Measurements from ENCODE around the gene LRMDA.

LRMDA gene

GRCh38 chr10:76086761-76087639 is 655.6 kb downstream of the LRMDA start:
- DNase-seq (ENCODE audit: low read depth): no peak

- DNase-seq (ENCODE audit: low read depth): no peak
Measured at GRCh38 chr10:76088008-76088407, 656.6 kb downstream of the LRMDA start.

- no peak for DNase-seq (ENCODE audit: low read depth)
Measured at GRCh38 chr10:76088980-76089379, 657.6 kb downstream of the LRMDA start.

GRCh38 chr10:76089556-76090180 is 658.2 kb downstream of the LRMDA start:
- no peak for DNase-seq (ENCODE audit: low read depth)

GRCh38 chr10:76091926-76092325 is 660.5 kb downstream of the LRMDA start:
- DNase-seq (ENCODE audit: low read depth): no peak

- no peak for DNase-seq (ENCODE audit: low read depth)
Measured at GRCh38 chr10:76106611-76107010, 675.2 kb downstream of the LRMDA start.

- no peak for DNase-seq (ENCODE audit: low read depth)
Measured at GRCh38 chr10:76108563-76109359, 677.3 kb downstream of the LRMDA start.

GRCh38 chr10:76111404-76111803 is 680.0 kb downstream of the LRMDA start:
- DNase-seq (ENCODE audit: low read depth): no peak

GRCh38 chr10:76111986-76112825 is 680.8 kb downstream of the LRMDA start:
- no peak for DNase-seq (ENCODE audit: low read depth)

- no peak for DNase-seq (ENCODE audit: low read depth)
Measured at GRCh38 chr10:76112826-76113150, 681.4 kb downstream of the LRMDA start.

- DNase-seq (ENCODE audit: low read depth): no peak
Measured at GRCh38 chr10:76113952-76114351, 682.5 kb downstream of the LRMDA start.

- no peak for DNase-seq (ENCODE audit: low read depth)
Measured at GRCh38 chr10:76114581-76115001, 683.2 kb downstream of the LRMDA start.

- DNase-seq (ENCODE audit: low read depth): no peak
Measured at GRCh38 chr10:76115131-76115470, 683.7 kb downstream of the LRMDA start.

GRCh38 chr10:76115471-76116155 is 684.2 kb downstream of the LRMDA start:
- DNase-seq (ENCODE audit: low read depth): no peak

- no peak for DNase-seq (ENCODE audit: low read depth)
Measured at GRCh38 chr10:76116523-76116922, 685.1 kb downstream of the LRMDA start.

- DNase-seq (ENCODE audit: low read depth): peak; percentile 86
Measured at GRCh38 chr10:76117949-76118348, 686.5 kb downstream of the LRMDA start.

- no peak for DNase-seq (ENCODE audit: low read depth)
Measured at GRCh38 chr10:76119036-76119435, 687.6 kb downstream of the LRMDA start.

- DNase-seq (ENCODE audit: low read depth): peak; percentile 82
Measured at GRCh38 chr10:76119515-76119914, 688.1 kb downstream of the LRMDA start.

- DNase-seq (ENCODE audit: low read depth): no peak
Measured at GRCh38 chr10:76122056-76122455, 690.6 kb downstream of the LRMDA start.

GRCh38 chr10:76124280-76124679 is 692.9 kb downstream of the LRMDA start:
- DNase-seq (ENCODE audit: low read depth): no peak

GRCh38 chr10:76125900-76126299 is 694.5 kb downstream of the LRMDA start:
- DNase-seq (ENCODE audit: low read depth): no peak
